HepG2 (cell line): Measurements from ENCODE around the gene AADACL4. TPM values are rescaled to one million over a fixed set of nuclear protein-coding genes. Genes with fewer than 3 reads are reported as not detected.

ENCODE experiments used
- ELF1 ChIP-seq: sonication (generic); formaldehyde crosslinking; IDR thresholded peaks from 2 replicates; pipeline ENCODE4 v1.4.0; 2020; ENCODE audit warnings: missing genetic modification reagents
- GABPB1 ChIP-seq: IDR thresholded peaks from 2 replicates; pipeline ENCODE4 v1.6.1; 2016; ENCODE audit warnings: mild to moderate bottlenecking, missing genetic modification reagents, moderate library complexity, missing compliant biosample characterization
- MAFK ChIP-seq, 2 experiments: IDR thresholded peaks in 1 of 2; conservative IDR thresholded peaks in 1 of 2; 2 replicates each; pipeline ENCODE4 v1.6.1; 2011; ENCODE audit warnings: improper control_type of control experiment in 2 of 2, low read length in 2 of 2
- MAZ ChIP-seq, 2 experiments: sonication (generic) in 1 of 2; formaldehyde crosslinking in 1 of 2; IDR thresholded peaks; 2 replicates each; pipeline versions ENCODE4 v1.5.0 to v1.6.1; 2012 to 2020; ENCODE audit warnings: low read depth in 2 of 2, mild to moderate bottlenecking in 2 of 2, borderline replicate concordance in 1 of 2, improper control_type of control experiment in 1 of 2, low read length in 1 of 2, missing genetic modification reagents in 1 of 2, moderate library complexity in 1 of 2
- POLR2AphosphoS2 ChIP-seq: IDR thresholded peaks from 2 replicates; pipeline ENCODE4 v1.6.1; 2011; ENCODE audit warnings: low read depth, low read length, improper control_type of control experiment
- SP140L ChIP-seq: sonication (generic); formaldehyde crosslinking; IDR thresholded peaks from 2 replicates; pipeline ENCODE4 v1.4.0; 2020; ENCODE audit warnings: missing genetic modification reagents, borderline replicate concordance
- THAP11 ChIP-seq: IDR thresholded peaks from 2 replicates; pipeline ENCODE4 v1.6.1; 2016; ENCODE audit warnings: missing biosample characterization, missing genetic modification reagents
- ZNF136 ChIP-seq: sonication (generic); formaldehyde crosslinking; IDR thresholded peaks from 2 replicates; pipeline ENCODE4 v1.8.1; 2022; ENCODE audit warnings: low read depth, mild to moderate bottlenecking, moderate library complexity, missing genetic modification reagents
- ZNF280D ChIP-seq: sonication (generic); formaldehyde crosslinking; IDR thresholded peaks from 2 replicates; pipeline ENCODE4 v1.5.1; 2020; ENCODE audit warnings: mild to moderate bottlenecking, missing genetic modification reagents
- ZNF547 ChIP-seq: sonication (generic); formaldehyde crosslinking; IDR thresholded peaks from 2 replicates; pipeline ENCODE4 v1.5.1; 2020; ENCODE audit warnings: mild to moderate bottlenecking, missing genetic modification reagents
- ZNF550 ChIP-seq: sonication (generic); formaldehyde crosslinking; IDR thresholded peaks from 2 replicates; pipeline ENCODE4 v1.4.0; 2020; ENCODE audit warnings: mild to moderate bottlenecking, missing genetic modification reagents, borderline replicate concordance
- ZNF572 ChIP-seq: sonication (generic); formaldehyde crosslinking; IDR thresholded peaks from 2 replicates; pipeline ENCODE4 v1.5.1; 2020; ENCODE audit warnings: mild to moderate bottlenecking, missing genetic modification reagents
- ZNF781 ChIP-seq: sonication (generic); formaldehyde crosslinking; IDR thresholded peaks from 2 replicates; pipeline ENCODE4 v1.5.1; 2020; ENCODE audit warnings: borderline replicate concordance, mild to moderate bottlenecking, missing genetic modification reagents; ENCODE audit errors: not compliant biosample characterization
- polyA plus RNA-seq, 8 experiments: library from polyadenylated mRNA; depleted of rRNA in 3 of 8; stranded (reverse) in 7 of 8; unstranded in 1 of 8; fragments of >200 nt; fragmentation: Illumina TruSeq in 4 of 8; extraction: Trizol in 4 of 8; gene quantifications; 2 replicates each; pipeline versions ENCODE4 v1.2.1 to v1.2.3, GENCODE V29; 2011 to 2016; ENCODE audit warnings: low read depth in 4 of 8, missing spikeins in 1 of 8, mixed read lengths in 1 of 8; ENCODE audit not compliant: insufficient read depth in 1 of 8
- total RNA-seq, 5 experiments: library from RNA; depleted of rRNA; stranded (reverse); fragments of >200 nt; fragmentation: Illumina TruSeq; extraction: Trizol; gene quantifications; 2 replicates each; pipeline ENCODE4 v1.2.3, GENCODE V29; 2016; ENCODE audit warnings: low read depth in 1 of 5
- TF ChIP-seq, protein P1 (sequence below): sonication (generic); formaldehyde crosslinking; IDR thresholded peaks from 2 replicates; pipeline ENCODE4 v1.5.0; 2020; ENCODE audit warnings: mild to moderate bottlenecking, missing genetic modification reagents, borderline replicate concordance
- TF ChIP-seq, protein P2 (sequence below): sonication (generic); formaldehyde crosslinking; IDR thresholded peaks from 2 replicates; pipeline ENCODE4 v1.4.0; 2020; ENCODE audit warnings: missing genetic modification reagents
- TF ChIP-seq, protein P3 (sequence below), 2 experiments: sonication (generic) in 1 of 2; formaldehyde crosslinking in 1 of 2; IDR thresholded peaks; 2 replicates each; pipeline versions ENCODE4 v1.4.0 to v1.6.1; 2016 to 2020; ENCODE audit warnings: borderline replicate concordance in 1 of 2, low read depth in 1 of 2, mild to moderate bottlenecking in 1 of 2, missing genetic modification reagents in 1 of 2

The AADACL4 gene
- total and polyA plus RNA-seq, 2 of the 13 experiments (the other 11 are each of a cell fraction or from before 2014, with no cell fraction given) = not detected

DNA sequence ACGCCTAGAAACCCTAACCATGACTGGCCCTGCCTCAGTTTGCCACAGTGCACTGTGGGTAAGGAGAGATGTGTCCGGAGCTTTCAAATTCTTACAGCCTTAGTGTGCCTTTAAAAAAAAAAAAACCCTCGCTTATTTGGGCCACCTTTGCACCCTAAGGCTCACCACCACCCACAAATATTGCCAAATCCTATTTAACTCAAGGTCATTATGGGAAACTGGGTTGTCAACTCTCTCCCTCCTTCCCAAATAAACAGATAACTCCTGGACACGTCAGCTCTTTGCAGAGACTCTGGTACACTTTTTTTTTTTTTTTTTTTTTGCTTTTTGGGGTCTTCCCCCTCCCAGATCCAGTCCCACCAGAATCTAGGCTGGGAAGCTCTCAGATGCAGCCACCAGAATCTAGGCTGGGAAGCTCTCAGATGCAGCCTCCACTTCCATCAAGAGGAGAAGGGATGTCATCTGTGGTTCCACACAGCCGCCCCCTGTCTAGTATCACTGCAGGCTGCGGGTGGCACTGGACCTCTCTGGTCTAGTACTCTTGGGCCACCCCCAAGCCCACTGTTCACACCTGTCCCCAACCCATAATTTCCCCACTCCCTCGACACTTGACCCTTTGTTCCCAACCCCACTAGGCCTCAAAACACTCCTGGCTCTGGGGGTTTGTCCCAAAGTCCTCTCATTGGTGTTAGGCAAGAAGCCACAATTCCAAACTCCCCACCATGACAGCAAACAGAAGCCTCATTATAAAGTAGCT is 29.3 kb upstream of the AADACL4 start (continued):
- TF ChIP-seq, protein P1, sequence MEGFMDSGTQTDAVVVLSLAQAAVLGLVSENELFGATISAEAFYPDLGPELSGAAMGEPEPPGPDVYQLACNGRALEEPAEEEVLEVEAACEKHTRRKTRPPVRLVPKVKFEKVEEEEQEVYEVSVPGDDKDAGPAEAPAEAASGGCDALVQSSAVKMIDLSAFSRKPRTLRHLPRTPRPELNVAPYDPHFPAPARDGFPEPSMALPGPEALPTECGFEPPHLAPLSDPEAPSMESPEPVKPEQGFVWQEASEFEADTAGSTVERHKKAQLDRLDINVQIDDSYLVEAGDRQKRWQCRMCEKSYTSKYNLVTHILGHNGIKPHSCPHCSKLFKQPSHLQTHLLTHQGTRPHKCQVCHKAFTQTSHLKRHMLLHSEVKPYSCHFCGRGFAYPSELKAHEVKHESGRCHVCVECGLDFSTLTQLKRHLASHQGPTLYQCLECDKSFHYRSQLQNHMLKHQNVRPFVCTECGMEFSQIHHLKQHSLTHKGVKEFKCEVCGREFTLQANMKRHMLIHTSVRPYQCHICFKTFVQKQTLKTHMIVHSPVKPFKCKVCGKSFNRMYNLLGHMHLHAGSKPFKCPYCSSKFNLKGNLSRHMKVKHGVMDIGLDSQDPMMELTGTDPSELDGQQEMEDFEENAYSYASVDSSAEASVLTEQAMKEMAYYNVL = no peak
- TF ChIP-seq ZNF550 = no peak
- TF ChIP-seq MAFK (conservative IDR thresholded peaks at IDR 0.05 in 1 of 2, IDR thresholded peaks at IDR 0.05 in 1 of 2; ENCODE audit: low read length in 2 of 2) = no peak
- TF ChIP-seq, protein P2, sequence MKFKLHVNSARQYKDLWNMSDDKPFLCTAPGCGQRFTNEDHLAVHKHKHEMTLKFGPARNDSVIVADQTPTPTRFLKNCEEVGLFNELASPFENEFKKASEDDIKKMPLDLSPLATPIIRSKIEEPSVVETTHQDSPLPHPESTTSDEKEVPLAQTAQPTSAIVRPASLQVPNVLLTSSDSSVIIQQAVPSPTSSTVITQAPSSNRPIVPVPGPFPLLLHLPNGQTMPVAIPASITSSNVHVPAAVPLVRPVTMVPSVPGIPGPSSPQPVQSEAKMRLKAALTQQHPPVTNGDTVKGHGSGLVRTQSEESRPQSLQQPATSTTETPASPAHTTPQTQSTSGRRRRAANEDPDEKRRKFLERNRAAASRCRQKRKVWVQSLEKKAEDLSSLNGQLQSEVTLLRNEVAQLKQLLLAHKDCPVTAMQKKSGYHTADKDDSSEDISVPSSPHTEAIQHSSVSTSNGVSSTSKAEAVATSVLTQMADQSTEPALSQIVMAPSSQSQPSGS = peak; percentile 80
- TF ChIP-seq ZNF547 (CRISPR knock-in tag) = no peak
- TF ChIP-seq ZNF136 (CRISPR knock-in tag) = no peak
- no peak for TF ChIP-seq ZNF280D (CRISPR knock-in tag)
- peak; percentile 56; the same call in 1 of the 2 replicates for TF ChIP-seq THAP11 (CRISPR knock-in tag)
- peak; percentile 85 for TF ChIP-seq POLR2AphosphoS2
- TF ChIP-seq, protein P3, sequence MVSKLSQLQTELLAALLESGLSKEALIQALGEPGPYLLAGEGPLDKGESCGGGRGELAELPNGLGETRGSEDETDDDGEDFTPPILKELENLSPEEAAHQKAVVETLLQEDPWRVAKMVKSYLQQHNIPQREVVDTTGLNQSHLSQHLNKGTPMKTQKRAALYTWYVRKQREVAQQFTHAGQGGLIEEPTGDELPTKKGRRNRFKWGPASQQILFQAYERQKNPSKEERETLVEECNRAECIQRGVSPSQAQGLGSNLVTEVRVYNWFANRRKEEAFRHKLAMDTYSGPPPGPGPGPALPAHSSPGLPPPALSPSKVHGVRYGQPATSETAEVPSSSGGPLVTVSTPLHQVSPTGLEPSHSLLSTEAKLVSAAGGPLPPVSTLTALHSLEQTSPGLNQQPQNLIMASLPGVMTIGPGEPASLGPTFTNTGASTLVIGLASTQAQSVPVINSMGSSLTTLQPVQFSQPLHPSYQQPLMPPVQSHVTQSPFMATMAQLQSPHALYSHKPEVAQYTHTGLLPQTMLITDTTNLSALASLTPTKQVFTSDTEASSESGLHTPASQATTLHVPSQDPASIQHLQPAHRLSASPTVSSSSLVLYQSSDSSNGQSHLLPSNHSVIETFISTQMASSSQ (IDR thresholded peaks at IDR 0.05; ENCODE audit: low read depth) = 0 out of 2 replicates have a peak, but pooled peaks have one; percentile 34
- TF ChIP-seq, protein P3 (CRISPR knock-in tag; IDR thresholded peaks at IDR 0.05; ENCODE audit: borderline replicate concordance) = peak; percentile 38; the same call in 1 of the 2 replicates
- no peak for TF ChIP-seq ZNF781
- TF ChIP-seq MAZ (IDR thresholded peaks at IDR 0.05; ENCODE audit: borderline replicate concordance, low read depth, low read length) = no peak
- TF ChIP-seq MAZ (CRISPR knock-in tag; IDR thresholded peaks at IDR 0.05; ENCODE audit: low read depth) = no peak; the same call in 1 of the 2 replicates
- TF ChIP-seq SP140L = no peak
- TF ChIP-seq ELF1 (CRISPR knock-in tag) = no peak
- TF ChIP-seq GABPB1 (CRISPR knock-in tag) = no peak
- TF ChIP-seq ZNF572 (CRISPR knock-in tag) = no peak
